Osteoblast (primary cell): ENCODE measurements around the gene BHLHE23. TPM values are rescaled to one million over a fixed set of nuclear protein-coding genes. Genes with fewer than 3 reads are reported as not detected.

Source experiments
- DNase-seq: peaks from one replicate; pipeline ENCODE4 v3.0.0; 2011; ENCODE audit warnings: low spot score, mixed read lengths; ENCODE audit not compliant: insufficient read length; ENCODE audit errors: missing footprints
- H2AFZ ChIP-seq: 2 replicates; pipeline ENCODE4 v1.6.0; 2011; ENCODE audit warnings: mild to moderate bottlenecking, low read length
- H3K27ac ChIP-seq: 2 replicates; pipeline ENCODE4 v1.5.1; 2011; ENCODE audit warnings: mild to moderate bottlenecking, low read depth, low read length, moderate library complexity
- H3K27me3 ChIP-seq: 2 replicates; pipeline ENCODE4 v1.6.0; 2012; ENCODE audit warnings: mild to moderate bottlenecking, control low read depth, inconsistent platforms, low read length, moderate library complexity; ENCODE audit not compliant: insufficient read depth
- H3K36me3 ChIP-seq: 2 replicates; pipeline ENCODE4 v1.5.1; 2011; ENCODE audit warnings: mild to moderate bottlenecking, low read length, control low read depth, moderate library complexity; ENCODE audit not compliant: insufficient read depth
- H3K4me1 ChIP-seq: 2 replicates; pipeline ENCODE4 v1.5.1; 2011; ENCODE audit warnings: mild to moderate bottlenecking, low read length, control low read depth, moderate library complexity; ENCODE audit not compliant: insufficient read depth
- H3K4me2 ChIP-seq: 2 replicates; pipeline ENCODE4 v1.6.0; 2011; ENCODE audit warnings: mild to moderate bottlenecking, low read length; ENCODE audit not compliant: insufficient read depth
- H3K4me3 ChIP-seq: fragments of 200-600 bp; sonication (generic); 3 replicates; pipeline ENCODE4 v1.5.1; 2012; ENCODE audit warnings: mild to moderate bottlenecking, low read length, inconsistent platforms; ENCODE audit not compliant: insufficient read depth
- H3K79me2 ChIP-seq: 2 replicates; pipeline ENCODE4 v1.6.0; 2012; ENCODE audit warnings: mild to moderate bottlenecking, low read length, control low read depth, inconsistent platforms; ENCODE audit not compliant: insufficient read depth
- H3K9me3 ChIP-seq: 2 replicates; pipeline ENCODE4 v1.5.1; 2011; ENCODE audit warnings: low read depth, low read length, control low read depth
- H4K20me1 ChIP-seq: 2 replicates; pipeline ENCODE4 v1.6.0; 2012; ENCODE audit warnings: mild to moderate bottlenecking, low read length, control low read depth; ENCODE audit not compliant: insufficient read depth
- CTCF ChIP-seq: IDR thresholded peaks from 2 replicates; pipeline ENCODE4 v1.5.1; 2011; ENCODE audit warnings: mild to moderate bottlenecking, low read depth, low read length, moderate library complexity; ENCODE audit errors: extremely low read depth
- total RNA-seq: library from RNA; depleted of rRNA; stranded (reverse); fragments of >200 nt; gene quantifications from 2 replicates; pipeline ENCODE4 v1.2.3, GENCODE V29; 2012

BHLHE23 gene
- total RNA-seq, 1 donor = not detected

GRCh38 chr20:62984666-62985443 lies 21.9 kb downstream of the BHLHE23 start:
- Histone ChIP-seq H2AFZ (no peak overlapping the region), H3K4me1 (no peaks in the 10 kb centered on the region), H3K27ac (no peak overlapping the region), H3K4me3 (no peak overlapping the region), H3K9me3 (no peaks in the 10 kb centered on the region), H3K4me2 (no peak overlapping the region), H3K36me3 (no peaks in the 10 kb centered on the region), H3K79me2 (no peaks in the 10 kb centered on the region), H4K20me1 (no peaks in the 10 kb centered on the region), H3K27me3 (peaks cover 33% of the 10 kb centered on the region)
- no peak for TF ChIP-seq CTCF
- no peak for DNase-seq

GRCh38 chr20:62983210-62983609 lies 23.6 kb downstream of the BHLHE23 start:
- Histone ChIP-seq H3K9me3 (no peaks in the 10 kb centered on the region), H3K4me2 (no peak overlapping the region), H3K4me3 (no peak overlapping the region), H2AFZ (no peak overlapping the region), H3K27ac (no peak overlapping the region), H3K36me3 (no peaks in the 10 kb centered on the region), H4K20me1 (no peaks in the 10 kb centered on the region), H3K4me1 (no peaks in the 10 kb centered on the region), H3K79me2 (no peaks in the 10 kb centered on the region), H3K27me3 (peaks cover 41% of the 10 kb centered on the region)
- no peak for DNase-seq
- no peak for TF ChIP-seq CTCF

- no peak overlapping the region for H3K27ac ChIP-seq
- no peak for TF ChIP-seq CTCF
- no peak for DNase-seq
- no peak overlapping the region for H2AFZ ChIP-seq
- H4K20me1 ChIP-seq = no peaks in the 10 kb centered on the region
- H3K4me2 ChIP-seq = no peak overlapping the region
- H3K4me3 ChIP-seq = no peak overlapping the region
- H3K36me3 ChIP-seq = no peaks in the 10 kb centered on the region
- H3K79me2 ChIP-seq = no peaks in the 10 kb centered on the region
- peaks cover 48% of the 10 kb centered on the region for H3K27me3 ChIP-seq
- H3K4me1 ChIP-seq = no peaks in the 10 kb centered on the region
- H3K9me3 ChIP-seq = no peaks in the 10 kb centered on the region
These were observed 24.4 kb downstream of the BHLHE23 start for GRCh38 chr20:62982124-62983075.

- Histone ChIP-seq H3K9me3 (no peaks in the 10 kb centered on the region), H2AFZ (no peak overlapping the region), H3K27ac (no peak overlapping the region), H4K20me1 (no peaks in the 10 kb centered on the region), H3K4me1 (no peaks in the 10 kb centered on the region), H3K36me3 (no peaks in the 10 kb centered on the region), H3K4me2 (no peak overlapping the region), H3K79me2 (no peaks in the 10 kb centered on the region), H3K4me3 (no peak overlapping the region), H3K27me3 (peaks cover 48% of the 10 kb centered on the region)
- no peak for TF ChIP-seq CTCF
- no peak for DNase-seq
These were observed 25.8 kb downstream of the BHLHE23 start for GRCh38 chr20:62980970-62981369.
